Activated naive CD4-positive, alpha-beta T cell treated with anti-CD3 and anti-CD28 coated beads, Interleukin-2, amount 10 ng/mL, durations not matched to agents 7 days and 5 days (primary cell): Measurements from ENCODE around the gene ANKK1.

ENCODE experiments used
- CTCF ChIA-PET: fragments of 350-600 bp; sonication (Branson Sonifier 250); formaldehyde crosslinking; loops from one replicate; lab custom pipeline; 2021; ENCODE audit warnings: antibody characterized with exemption; lab: Charles Lee
- DNase-seq: peaks from one replicate; pipeline ENCODE4 v3.0.0-alpha.2; 2020
- H3K27ac Mint-ChIP-seq: one replicate; pipeline ENCODE4 v1.8.0; 2021; ENCODE audit warnings: mild to moderate bottlenecking, moderate library complexity, mixed read lengths
- H3K27me3 Mint-ChIP-seq: one replicate; pipeline ENCODE4 v1.8.0; 2021; ENCODE audit warnings: mild to moderate bottlenecking, mixed read lengths
- H3K36me3 Mint-ChIP-seq: one replicate; pipeline ENCODE4 v1.8.0; 2021; ENCODE audit warnings: mixed read lengths
- H3K4me1 Mint-ChIP-seq: one replicate; pipeline ENCODE4 v1.8.0; 2021; ENCODE audit warnings: mixed read lengths
- H3K4me3 Mint-ChIP-seq: one replicate; pipeline ENCODE4 v1.8.0; 2021; ENCODE audit warnings: mild to moderate bottlenecking, moderate library complexity, mixed read lengths
- H3K9me3 Mint-ChIP-seq: one replicate; pipeline ENCODE4 v1.8.0; 2021; ENCODE audit warnings: mixed read lengths

The ANKK1 gene, protein sequence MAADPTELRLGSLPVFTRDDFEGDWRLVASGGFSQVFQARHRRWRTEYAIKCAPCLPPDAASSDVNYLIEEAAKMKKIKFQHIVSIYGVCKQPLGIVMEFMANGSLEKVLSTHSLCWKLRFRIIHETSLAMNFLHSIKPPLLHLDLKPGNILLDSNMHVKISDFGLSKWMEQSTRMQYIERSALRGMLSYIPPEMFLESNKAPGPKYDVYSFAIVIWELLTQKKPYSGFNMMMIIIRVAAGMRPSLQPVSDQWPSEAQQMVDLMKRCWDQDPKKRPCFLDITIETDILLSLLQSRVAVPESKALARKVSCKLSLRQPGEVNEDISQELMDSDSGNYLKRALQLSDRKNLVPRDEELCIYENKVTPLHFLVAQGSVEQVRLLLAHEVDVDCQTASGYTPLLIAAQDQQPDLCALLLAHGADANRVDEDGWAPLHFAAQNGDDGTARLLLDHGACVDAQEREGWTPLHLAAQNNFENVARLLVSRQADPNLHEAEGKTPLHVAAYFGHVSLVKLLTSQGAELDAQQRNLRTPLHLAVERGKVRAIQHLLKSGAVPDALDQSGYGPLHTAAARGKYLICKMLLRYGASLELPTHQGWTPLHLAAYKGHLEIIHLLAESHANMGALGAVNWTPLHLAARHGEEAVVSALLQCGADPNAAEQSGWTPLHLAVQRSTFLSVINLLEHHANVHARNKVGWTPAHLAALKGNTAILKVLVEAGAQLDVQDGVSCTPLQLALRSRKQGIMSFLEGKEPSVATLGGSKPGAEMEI

DNA sequence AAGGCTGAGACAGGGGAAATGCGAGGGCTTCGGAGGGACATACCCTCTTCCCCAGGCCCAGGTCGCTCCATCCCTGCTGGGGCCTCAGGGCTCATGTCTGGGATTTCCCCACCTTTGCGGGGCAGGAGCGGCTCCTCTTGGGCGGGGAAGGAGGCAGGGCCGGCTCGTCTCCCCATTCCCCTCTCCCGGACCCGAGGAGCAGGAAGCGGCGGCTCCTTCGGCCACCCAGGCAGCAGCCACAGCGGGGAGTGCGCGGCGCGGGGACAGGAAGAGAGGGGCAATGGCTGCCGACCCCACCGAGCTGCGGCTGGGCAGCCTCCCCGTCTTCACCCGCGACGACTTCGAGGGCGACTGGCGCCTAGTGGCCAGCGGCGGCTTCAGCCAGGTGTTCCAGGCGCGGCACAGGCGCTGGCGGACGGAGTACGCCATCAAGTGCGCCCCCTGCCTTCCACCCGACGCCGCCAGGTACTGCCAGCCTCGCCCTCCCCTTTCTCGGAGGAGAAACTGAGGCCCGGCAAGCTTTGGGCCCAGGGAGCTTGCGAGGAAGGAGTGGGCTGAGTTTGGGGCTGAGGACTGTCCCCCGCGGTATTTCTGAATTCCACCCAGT, at the start of gene ANKK1:
TSS of gene ANKK1 (plus strand) at position 175 of the 607 bp plus-strand sequence. CDS start at position 281, 106 bp downstream.
- CTCF ChIA-PET = no interaction called here
- no peak for DNase-seq
- Mint-ChIP-seq H3K36me3 (no peaks in the 10 kb centered on the region), H3K4me1 (no peaks in the 10 kb centered on the region), H3K27ac (no peak within 1 kb of the TSS), H3K4me3 (no peak within 1 kb of the TSS), H3K9me3 (no peaks in the 10 kb centered on the region), H3K27me3 (peaks cover 7% of the 10 kb centered on the region)

GRCh38 chr11:113338730-113339129, 48.8 kb upstream of the ANKK1 start:
- no peak for DNase-seq
- Mint-ChIP-seq H3K27ac (no peak overlapping the region), H3K9me3 (no peaks in the 10 kb centered on the region), H3K4me3 (no peak overlapping the region), H3K27me3 (no peaks in the 10 kb centered on the region), H3K36me3 (peaks cover 3% of the 10 kb centered on the region), H3K4me1 (no peaks in the 10 kb centered on the region)
- CTCF ChIA-PET = interaction anchor here (0.8 kb wide), 1 partner anchor 14 kb away, joined by 4 read pairs; no protein-coding TSS in a partner anchor

- no peaks in the 10 kb centered on the region for H3K27me3 Mint-ChIP-seq
- no peak overlapping the region for H3K27ac Mint-ChIP-seq
- H3K36me3 Mint-ChIP-seq = peaks cover 3% of the 10 kb centered on the region
- H3K9me3 Mint-ChIP-seq = no peaks in the 10 kb centered on the region
- CTCF ChIA-PET = no interaction called here
- H3K4me1 Mint-ChIP-seq = no peaks in the 10 kb centered on the region
- H3K4me3 Mint-ChIP-seq = no peak overlapping the region
- no peak for DNase-seq
Measured at GRCh38 chr11:113339929-113340589, 47.5 kb upstream of the ANKK1 start.

DNA sequence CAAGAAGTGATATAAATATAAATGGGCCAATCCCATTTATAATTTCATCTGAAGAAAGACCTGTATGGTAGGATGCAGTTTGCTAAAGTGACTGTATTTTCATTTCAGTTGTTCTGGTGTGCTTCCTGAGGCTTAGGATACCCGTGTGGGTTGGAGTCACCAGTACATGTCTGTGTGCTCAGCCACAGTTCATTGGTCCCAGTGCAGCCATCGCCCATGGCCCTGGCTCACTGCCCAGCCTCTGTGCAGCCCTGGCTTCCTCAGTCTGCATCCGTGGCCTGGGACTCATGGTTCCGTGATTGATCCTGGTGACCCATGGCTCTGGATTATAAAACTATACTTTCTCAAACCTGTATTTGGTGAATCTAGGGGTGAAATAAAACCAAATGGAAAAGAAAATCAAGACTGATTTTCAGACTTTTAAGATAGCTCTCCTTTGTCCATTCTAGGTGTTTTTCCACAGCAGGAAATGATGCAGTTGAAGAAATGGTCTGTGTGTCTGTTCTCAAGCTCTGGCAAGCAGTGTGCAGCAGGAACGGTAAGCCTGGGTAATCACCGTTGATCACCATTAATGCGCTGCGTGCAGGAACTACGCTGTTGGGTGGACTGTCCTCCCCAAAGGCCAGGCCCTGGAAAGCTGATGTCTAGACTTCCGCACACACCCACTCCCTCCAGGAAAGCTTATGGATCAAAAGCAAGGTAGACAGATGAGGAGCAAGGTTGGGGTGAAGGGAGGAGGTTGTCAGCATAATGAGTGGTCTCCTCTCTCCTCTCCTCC, 46.0 kb upstream of the ANKK1 start:
- no peak overlapping the region for H3K27ac Mint-ChIP-seq
- no peaks in the 10 kb centered on the region for H3K36me3 Mint-ChIP-seq
- H3K9me3 Mint-ChIP-seq = no peaks in the 10 kb centered on the region
- H3K27me3 Mint-ChIP-seq = no peaks in the 10 kb centered on the region
- no peak for DNase-seq
- no peaks in the 10 kb centered on the region for H3K4me1 Mint-ChIP-seq
- H3K4me3 Mint-ChIP-seq = no peak overlapping the region
- CTCF ChIA-PET = no interaction called here

- no peaks in the 10 kb centered on the region for H3K9me3 Mint-ChIP-seq
- no peaks in the 10 kb centered on the region for H3K4me1 Mint-ChIP-seq
- no peaks in the 10 kb centered on the region for H3K36me3 Mint-ChIP-seq
- CTCF ChIA-PET = no interaction called here
- H3K4me3 Mint-ChIP-seq = no peak overlapping the region
- DNase-seq = no peak
- H3K27me3 Mint-ChIP-seq = no peaks in the 10 kb centered on the region
- H3K27ac Mint-ChIP-seq = no peak overlapping the region
Measured at GRCh38 chr11:113345978-113346377, 41.6 kb upstream of the ANKK1 start.

DNA sequence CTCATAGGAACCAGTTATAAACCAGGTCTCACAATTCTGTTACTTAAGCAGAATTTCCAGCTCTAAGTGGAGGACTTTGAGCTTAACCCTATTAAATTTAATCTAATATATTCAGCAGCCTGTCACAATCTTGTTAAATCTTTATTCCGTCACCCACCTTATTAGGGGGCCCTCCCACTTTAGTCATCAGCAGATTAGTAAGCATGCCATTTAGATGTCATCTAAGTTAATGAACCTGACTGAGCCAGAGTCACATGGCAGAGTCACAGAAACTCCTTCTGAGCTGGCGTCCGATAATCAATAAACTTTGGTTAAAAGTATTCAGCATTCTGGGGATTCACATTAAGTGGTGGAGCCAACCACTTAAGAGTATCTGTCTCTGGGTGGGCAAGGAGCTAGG, 38.1 kb upstream of the ANKK1 start:
- H3K4me1 Mint-ChIP-seq = no peaks in the 10 kb centered on the region
- H3K4me3 Mint-ChIP-seq = no peak overlapping the region
- H3K9me3 Mint-ChIP-seq = no peaks in the 10 kb centered on the region
- H3K27me3 Mint-ChIP-seq = no peaks in the 10 kb centered on the region
- no peak for DNase-seq
- H3K27ac Mint-ChIP-seq = no peak overlapping the region
- H3K36me3 Mint-ChIP-seq = peaks cover 5% of the 10 kb centered on the region
- CTCF ChIA-PET = no interaction called here

- Mint-ChIP-seq H3K27me3 (no peaks in the 10 kb centered on the region), H3K9me3 (no peaks in the 10 kb centered on the region), H3K27ac (no peak overlapping the region), H3K36me3 (peaks cover 7% of the 10 kb centered on the region), H3K4me3 (no peak overlapping the region), H3K4me1 (no peaks in the 10 kb centered on the region)
- DNase-seq = no peak
- CTCF ChIA-PET = no interaction called here
Measured at GRCh38 chr11:113350336-113351067, 37.1 kb upstream of the ANKK1 start.

DNA sequence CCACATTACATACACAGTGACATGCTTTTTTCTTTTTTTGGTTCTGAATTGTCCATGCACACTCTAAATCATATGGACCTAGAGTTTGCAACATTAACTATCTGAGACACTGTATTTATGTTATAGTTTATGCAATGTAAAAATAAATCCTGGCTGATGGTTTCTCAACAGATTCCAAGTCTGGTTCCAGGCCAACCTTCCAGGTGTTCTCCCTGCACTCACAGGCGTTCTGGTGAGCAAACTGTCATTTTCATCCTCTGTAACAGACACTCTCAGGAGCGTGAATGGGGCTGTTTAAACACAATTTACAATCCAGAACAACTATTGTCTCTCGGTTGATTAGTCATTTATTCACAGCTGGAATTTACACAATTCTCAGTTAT, 36.5 kb upstream of the ANKK1 start:
- CTCF ChIA-PET = no interaction called here
- peaks cover 13% of the 10 kb centered on the region for H3K36me3 Mint-ChIP-seq

GRCh38 chr11:113351480-113351879, 36.1 kb upstream of the ANKK1 start:
- Mint-ChIP-seq H3K4me1 (no peaks in the 10 kb centered on the region), H3K4me3 (no peak overlapping the region), H3K27me3 (no peaks in the 10 kb centered on the region), H3K9me3 (peaks cover 8% of the 10 kb centered on the region), H3K36me3 (peaks cover 17% of the 10 kb centered on the region), H3K27ac (no peak overlapping the region)
- DNase-seq = no peak
- CTCF ChIA-PET = no interaction called here

More for the DNA sequence above, 36.5 kb upstream of the ANKK1 start:
- H3K4me1 Mint-ChIP-seq = no peaks in the 10 kb centered on the region
- H3K27ac Mint-ChIP-seq = no peak overlapping the region
- no peak for DNase-seq
- no peaks in the 10 kb centered on the region for H3K27me3 Mint-ChIP-seq
- H3K9me3 Mint-ChIP-seq = peaks cover 4% of the 10 kb centered on the region
- no peak overlapping the region for H3K4me3 Mint-ChIP-seq

- DNase-seq = no peak
- Mint-ChIP-seq H3K9me3 (peaks cover 15% of the 10 kb centered on the region), H3K27ac (no peak overlapping the region), H3K27me3 (no peaks in the 10 kb centered on the region), H3K4me1 (no peaks in the 10 kb centered on the region), H3K4me3 (no peak overlapping the region), H3K36me3 (peaks cover 26% of the 10 kb centered on the region)
- CTCF ChIA-PET = no interaction called here
Measured at GRCh38 chr11:113356203-113356602, 31.4 kb upstream of the ANKK1 start.

- peaks cover 19% of the 10 kb centered on the region for H3K4me1 Mint-ChIP-seq
- no peaks in the 10 kb centered on the region for H3K36me3 Mint-ChIP-seq
- CTCF ChIA-PET = no interaction called here
- DNase-seq = no peak
- no peak overlapping the region for H3K27ac Mint-ChIP-seq
- H3K27me3 Mint-ChIP-seq = no peaks in the 10 kb centered on the region
- H3K4me3 Mint-ChIP-seq = no peak overlapping the region
- H3K9me3 Mint-ChIP-seq = no peaks in the 10 kb centered on the region
Measured at GRCh38 chr11:113363406-113363805, 24.2 kb upstream of the ANKK1 start.

DNA sequence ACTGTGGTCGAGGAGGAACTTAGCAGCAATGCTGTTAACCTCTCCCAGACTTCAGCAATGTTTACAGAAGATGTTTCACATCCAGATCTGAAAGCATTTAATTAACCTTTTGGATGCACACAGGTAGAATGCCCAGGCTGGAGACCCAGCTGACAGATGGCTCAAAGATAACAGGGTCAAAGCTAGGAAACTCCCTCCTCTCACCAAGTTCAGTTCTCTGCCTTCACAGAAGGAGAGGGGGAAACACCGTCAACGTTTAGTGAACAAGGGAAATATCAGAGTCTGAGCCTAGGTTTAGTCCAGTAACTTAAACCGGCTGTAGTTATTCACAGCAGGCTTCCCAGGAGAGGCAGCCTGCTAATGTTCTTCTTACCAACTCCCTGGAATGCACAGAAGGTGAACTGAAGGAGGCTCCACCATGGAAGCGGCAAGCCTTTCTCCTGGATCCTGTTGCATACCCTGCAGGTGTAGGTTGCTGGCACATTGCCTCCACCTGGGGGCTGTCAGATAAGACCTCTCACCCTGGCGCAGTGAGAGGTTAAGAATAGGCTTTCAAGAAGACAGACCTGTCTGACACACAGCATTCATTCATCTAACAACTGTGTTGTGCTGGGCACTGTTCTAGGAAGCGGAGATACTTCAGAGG, 23.5 kb upstream of the ANKK1 start:
- no peak overlapping the region for H3K27ac Mint-ChIP-seq
- H3K36me3 Mint-ChIP-seq = no peaks in the 10 kb centered on the region
- no peak overlapping the region for H3K4me3 Mint-ChIP-seq
- H3K4me1 Mint-ChIP-seq = peaks cover 19% of the 10 kb centered on the region
- CTCF ChIA-PET = no interaction called here
- no peaks in the 10 kb centered on the region for H3K9me3 Mint-ChIP-seq
- H3K27me3 Mint-ChIP-seq = no peaks in the 10 kb centered on the region
- no peak for DNase-seq

DNA sequence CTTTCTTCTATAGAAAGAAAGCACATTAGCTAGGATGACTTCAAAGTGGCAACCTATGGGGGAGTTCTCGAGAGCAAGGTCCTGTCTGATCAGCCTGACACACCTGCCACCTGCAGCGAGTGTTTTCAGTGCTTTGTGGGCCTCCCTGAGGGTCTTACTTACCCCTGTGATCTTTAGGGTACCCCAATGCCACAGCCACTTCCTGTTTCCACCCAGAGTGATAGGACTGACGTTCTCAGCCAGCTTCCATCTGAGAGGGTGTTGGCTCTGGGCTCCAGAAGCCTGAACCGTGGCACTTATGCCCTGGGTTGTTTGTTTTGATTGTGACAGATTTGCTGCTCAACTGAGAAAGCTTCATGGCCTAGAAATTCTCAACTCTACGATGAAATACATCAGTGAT, 21.7 kb upstream of the ANKK1 start:
- CTCF ChIA-PET = no interaction called here
- peaks cover 19% of the 10 kb centered on the region for H3K4me1 Mint-ChIP-seq
- H3K9me3 Mint-ChIP-seq = no peaks in the 10 kb centered on the region
- no peaks in the 10 kb centered on the region for H3K27me3 Mint-ChIP-seq
- H3K27ac Mint-ChIP-seq = peak overlapping the region; percentile 49
- no peaks in the 10 kb centered on the region for H3K36me3 Mint-ChIP-seq
- H3K4me3 Mint-ChIP-seq = no peak overlapping the region
- DNase-seq = no peak
